Activated CD4-positive, alpha-beta T cell treated with anti-CD3 and anti-CD28 coated beads, Interleukin-2, amount 50 U/mL, for 24 hours (primary cell): ENCODE measurements around the gene CRIM1.

Source experiments
- DNase-seq, 2 donors: peaks; one replicate each; pipeline ENCODE4 v3.0.0-alpha.2; 2020; ENCODE audit warnings: low read depth in 1 of 2, low spot score in 1 of 2

Gene CRIM1

GRCh38 chr2:36453652-36454051, 98.1 kb downstream of the CRIM1 start:
- DNase-seq, result no peak

GRCh38 chr2:36455011-36455410, 99.4 kb downstream of the CRIM1 start:
- DNase-seq, result no peak

GRCh38 chr2:36455788-36456187, 100.2 kb downstream of the CRIM1 start:
- DNase-seq, result no peak

GRCh38 chr2:36456227-36457175, 100.9 kb downstream of the CRIM1 start:
- no peak for DNase-seq

- no peak for DNase-seq
These were observed 102.5 kb downstream of the CRIM1 start for GRCh38 chr2:36458106-36458505.

- DNase-seq, result no peak
These were observed 104.2 kb downstream of the CRIM1 start for GRCh38 chr2:36459725-36460137.

- peak in 1 of 2 donors; percentile 1 for DNase-seq
These were observed 105.6 kb downstream of the CRIM1 start for GRCh38 chr2:36461039-36461681.

GRCh38 chr2:36462311-36462935, 106.8 kb downstream of the CRIM1 start:
- no peak for DNase-seq

- no peak for DNase-seq
These were observed 107.8 kb downstream of the CRIM1 start for GRCh38 chr2:36463365-36463764.

GRCh38 chr2:36464006-36464721, 108.6 kb downstream of the CRIM1 start:
- DNase-seq, result no peak

GRCh38 chr2:36466135-36466534, 110.6 kb downstream of the CRIM1 start:
- no peak for DNase-seq

GRCh38 chr2:36468463-36469105, 113.0 kb downstream of the CRIM1 start:
- DNase-seq, result no peak

GRCh38 chr2:36469106-36469477, 113.5 kb downstream of the CRIM1 start:
- no peak for DNase-seq

- DNase-seq, result no peak
These were observed 114.1 kb downstream of the CRIM1 start for GRCh38 chr2:36469710-36470109.

GRCh38 chr2:36473230-36473629, 117.7 kb downstream of the CRIM1 start:
- no peak for DNase-seq

- DNase-seq, result no peak
These were observed 120.8 kb downstream of the CRIM1 start for GRCh38 chr2:36476411-36476810.

GRCh38 chr2:36477315-36477714, 121.7 kb downstream of the CRIM1 start:
- DNase-seq, result no peak

GRCh38 chr2:36477746-36478145, 122.2 kb downstream of the CRIM1 start:
- no peak for DNase-seq

GRCh38 chr2:36478332-36478738, 122.8 kb downstream of the CRIM1 start:
- DNase-seq, result no peak

- no peak for DNase-seq
These were observed 123.4 kb downstream of the CRIM1 start for GRCh38 chr2:36478999-36479398.

- DNase-seq, result no peak
These were observed 123.8 kb downstream of the CRIM1 start for GRCh38 chr2:36479406-36479805.
